Spleen (tissue), 7 donors: Measurements from ENCODE around the gene DAPK3.

ENCODE experiments used
- CTCF ChIP-seq, 11 experiments: fragments of 200-600 bp in 7 of 11; fragments of 450-650 bp in 4 of 11; sonication (generic) in 4 of 11; IDR thresholded peaks in 8 of 11; conservative IDR thresholded peaks in 3 of 11; 1 replicate in 7 of 11; 2 replicates in 4 of 11; pipeline versions ENCODE4 v1.4.0 to v1.8.0; 2016 to 2021; ENCODE audit warnings: antibody characterized with exemption in 11 of 11, inconsistent platforms in 4 of 11, mild to moderate bottlenecking in 1 of 11
- POLR2AphosphoS5 ChIP-seq, 3 donors: sonication (generic); formaldehyde crosslinking; IDR thresholded peaks; one replicate each; pipeline ENCODE4 v1.5.1; 2017; ENCODE audit warnings: antibody characterized with exemption in 3 of 3
- donor health status: DM: no; HTN: no; CAD: no; lungs with moderate emphysema.
- donor health status: DM: no; HTN: no; CAD: no.
- donor health status: DM: no; HTN: no; CAD: no.

- no peak for TF ChIP-seq CTCF (IDR thresholded peaks at IDR 0.05 in 8 of 11, conservative IDR thresholded peaks at IDR 0.05 in 3 of 11)
- no peak for TF ChIP-seq POLR2AphosphoS5 (IDR thresholded peaks at IDR 0.05)
Observed at GRCh38 chr19:3959766-3960131, 11.2 kb downstream of the DAPK3 start.
